Fibroblast of peridontal ligament (primary cell): Measurements from ENCODE around the gene CACNA1C.

ENCODE experiments used
- DNase-seq: peaks from one replicate; pipeline ENCODE4 v3.0.0-alpha.2; 2010; ENCODE audit errors: extremely low read depth

Gene CACNA1C

GRCh38 chr12:2359725-2360629, 307.2 kb downstream of the CACNA1C start:
- no peak for DNase-seq

- no peak for DNase-seq
Measured at GRCh38 chr12:2360630-2361170, 307.9 kb downstream of the CACNA1C start.

GRCh38 chr12:2363836-2364609, 311.2 kb downstream of the CACNA1C start:
- DNase-seq = no peak

- DNase-seq = no peak
Measured at GRCh38 chr12:2364631-2365051, 311.9 kb downstream of the CACNA1C start.

GRCh38 chr12:2366711-2367110, 313.9 kb downstream of the CACNA1C start:
- no peak for DNase-seq

- DNase-seq = no peak
Measured at GRCh38 chr12:2372178-2372577, 319.4 kb downstream of the CACNA1C start.

GRCh38 chr12:2372735-2373134, 319.9 kb downstream of the CACNA1C start:
- DNase-seq = no peak

GRCh38 chr12:2373307-2373706, 320.5 kb downstream of the CACNA1C start:
- no peak for DNase-seq

- DNase-seq = peak; percentile 73
Measured at GRCh38 chr12:2374092-2374906, 321.5 kb downstream of the CACNA1C start.

GRCh38 chr12:2375871-2376270, 323.1 kb downstream of the CACNA1C start:
- DNase-seq = no peak

- DNase-seq = no peak
Measured at GRCh38 chr12:2376908-2377657, 324.3 kb downstream of the CACNA1C start.

- no peak for DNase-seq
Measured at GRCh38 chr12:2378835-2379330, 326.1 kb downstream of the CACNA1C start.

GRCh38 chr12:2380946-2381345, 328.2 kb downstream of the CACNA1C start:
- DNase-seq = no peak

GRCh38 chr12:2382370-2383155, 329.8 kb downstream of the CACNA1C start:
- DNase-seq = peak; percentile 68

GRCh38 chr12:2383325-2384028, 330.7 kb downstream of the CACNA1C start:
- DNase-seq = peak; percentile 29

GRCh38 chr12:2384029-2384386, 331.2 kb downstream of the CACNA1C start:
- DNase-seq = peak; percentile 30

GRCh38 chr12:2384533-2385351, 332.0 kb downstream of the CACNA1C start:
- peak; percentile 96 for DNase-seq

GRCh38 chr12:2385529-2385928, 332.7 kb downstream of the CACNA1C start:
- DNase-seq = no peak
